HuH-7 (cell line): ENCODE results near the gene OSBPL7.
"Not testable (repeated sequence)": the region's sequence is repeated elsewhere in the genome, so short reads cannot be mapped to it uniquely, and the experiment has no call there.

Source experiments
- DNase-seq: peaks from one replicate; pipeline ENCODE4 v3.0.0; 2011; ENCODE audit warnings: low spot score

OSBPL7 gene

DNA sequence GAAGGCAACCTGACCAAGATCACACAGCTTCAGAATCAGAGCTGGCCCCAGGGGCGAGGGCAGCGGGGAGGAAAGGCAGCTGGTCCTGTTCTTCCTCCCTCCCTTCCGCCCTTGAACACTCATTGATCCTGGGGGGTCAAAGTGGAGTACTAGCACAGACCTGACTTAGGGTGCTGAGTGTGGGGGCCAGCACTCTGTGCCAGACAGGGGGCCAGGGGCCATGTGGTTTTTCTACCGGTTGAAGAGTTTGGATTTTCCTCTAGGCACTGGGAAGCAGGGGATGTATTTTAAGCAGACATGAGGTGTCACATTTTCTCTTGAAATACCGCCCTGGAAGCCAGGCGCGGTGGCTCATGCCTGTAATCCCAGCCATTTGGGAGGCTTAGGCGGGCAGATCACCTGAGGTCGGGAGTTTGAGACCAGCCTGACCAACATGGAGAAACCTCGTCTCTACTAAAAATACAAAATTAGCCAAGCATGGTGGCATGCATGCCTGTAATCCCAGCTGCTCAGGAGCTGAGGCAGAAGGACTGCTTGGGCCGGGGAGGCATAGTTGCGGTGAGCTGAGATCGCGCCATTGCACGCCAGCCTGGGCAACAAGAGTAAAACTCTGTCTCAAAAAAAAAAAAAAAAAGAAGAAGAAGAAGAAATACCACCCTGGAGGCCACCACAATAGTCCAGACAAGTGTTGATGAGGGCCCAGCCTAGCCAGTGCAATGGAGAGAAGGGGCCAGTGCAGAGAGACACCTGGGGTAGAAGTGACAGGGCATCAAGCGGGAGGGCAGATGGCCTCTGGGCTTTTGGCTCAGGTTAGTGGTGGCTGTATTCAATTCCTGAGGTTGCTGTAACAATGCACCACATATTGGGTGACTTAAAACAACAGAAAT lies 15.3 kb downstream of the OSBPL7 start:
- no peak for DNase-seq

DNA sequence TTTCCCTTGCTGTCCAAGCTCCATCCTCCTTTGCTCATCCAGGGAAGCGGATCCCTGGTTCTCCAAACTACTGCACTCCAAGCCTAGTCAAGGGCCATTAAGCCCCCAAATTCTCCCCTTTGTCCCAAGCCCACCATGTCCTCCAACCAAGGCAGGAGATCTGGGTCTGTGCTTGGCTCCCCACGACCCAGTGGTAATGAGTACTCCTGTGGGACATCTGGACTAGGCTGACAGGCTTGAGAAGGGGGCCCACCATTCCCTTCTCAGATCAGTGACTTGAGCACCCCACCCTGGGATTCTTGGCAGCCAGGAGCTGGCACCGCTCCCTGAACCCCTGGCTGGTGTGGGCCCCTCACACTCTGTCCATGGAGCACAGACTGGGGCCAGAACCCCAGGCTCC lies 17.1 kb downstream of the OSBPL7 start:
- DNase-seq = no peak

DNA sequence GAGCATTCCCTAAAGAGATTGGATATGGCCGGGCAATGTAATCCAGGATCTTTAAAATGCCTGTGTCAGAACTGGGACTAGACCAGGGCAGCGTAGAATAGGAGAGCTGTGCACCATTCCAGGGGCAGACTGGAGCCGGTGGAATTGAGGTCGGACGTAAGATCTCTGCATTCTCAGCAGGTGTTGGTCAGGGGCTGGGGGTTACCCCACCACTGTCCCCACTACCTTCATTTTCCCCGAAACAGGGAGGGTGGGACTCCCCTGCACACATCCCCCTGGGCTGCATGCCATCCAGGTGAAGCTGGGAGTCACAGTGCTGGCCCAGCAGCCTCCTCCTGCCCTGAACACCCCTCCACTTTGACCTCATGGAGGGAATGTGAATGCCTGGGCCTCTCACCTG lies 17.8 kb downstream of the OSBPL7 start:
- no peak for DNase-seq

DNA sequence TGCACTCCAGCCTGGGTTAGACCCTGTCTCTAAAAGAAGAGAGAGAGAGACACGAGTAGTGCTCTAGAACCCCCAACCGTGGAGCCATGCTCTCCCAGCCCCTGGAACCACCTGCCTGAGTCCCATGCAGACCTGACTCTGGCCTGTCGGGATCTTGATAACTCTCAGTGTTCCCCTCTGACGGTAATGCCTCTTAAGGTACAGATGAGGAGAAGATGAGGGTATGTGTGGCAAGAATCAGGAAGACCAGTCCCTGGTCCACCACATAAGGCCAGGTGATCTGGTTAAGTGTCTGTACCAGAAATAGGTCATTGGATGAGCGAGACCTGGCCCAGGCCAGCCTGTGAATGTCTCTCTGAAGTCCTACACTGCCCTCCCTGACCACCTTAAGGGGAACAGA lies 18.4 kb downstream of the OSBPL7 start:
- DNase-seq = no peak

DNA sequence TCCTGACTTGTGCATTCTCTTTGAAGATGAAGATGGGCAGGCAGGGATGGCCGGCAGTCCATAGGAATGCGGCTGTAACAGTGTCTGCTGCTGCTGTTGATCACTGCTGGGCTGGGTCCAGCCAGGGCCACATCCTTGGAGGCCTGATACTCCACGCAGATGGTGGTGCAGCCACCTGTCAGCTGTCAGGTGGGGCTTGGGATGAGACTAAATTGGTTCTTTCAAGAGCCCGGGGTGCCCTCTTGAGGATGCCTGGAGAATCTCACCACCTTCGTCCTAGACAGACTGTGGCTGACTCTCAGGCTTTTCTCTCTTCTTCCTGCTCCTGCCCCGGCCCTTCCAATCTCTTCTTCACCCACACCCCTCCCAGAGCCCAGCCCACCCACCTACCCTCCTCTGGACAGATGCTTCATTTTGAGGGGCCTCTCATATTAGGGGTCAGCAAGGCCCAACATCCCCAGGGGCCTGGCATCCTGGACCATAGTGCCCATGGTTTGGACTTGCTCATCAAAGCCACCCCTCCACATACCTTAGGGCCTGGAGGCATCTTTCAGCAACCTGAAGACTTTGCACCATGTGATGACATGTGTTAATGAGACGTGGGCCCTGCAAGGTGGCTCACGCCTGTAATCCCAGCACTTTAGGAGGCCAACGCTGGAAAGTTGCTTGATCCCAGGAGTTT lies 19.1 kb downstream of the OSBPL7 start:
- DNase-seq = peak; percentile 89

DNA sequence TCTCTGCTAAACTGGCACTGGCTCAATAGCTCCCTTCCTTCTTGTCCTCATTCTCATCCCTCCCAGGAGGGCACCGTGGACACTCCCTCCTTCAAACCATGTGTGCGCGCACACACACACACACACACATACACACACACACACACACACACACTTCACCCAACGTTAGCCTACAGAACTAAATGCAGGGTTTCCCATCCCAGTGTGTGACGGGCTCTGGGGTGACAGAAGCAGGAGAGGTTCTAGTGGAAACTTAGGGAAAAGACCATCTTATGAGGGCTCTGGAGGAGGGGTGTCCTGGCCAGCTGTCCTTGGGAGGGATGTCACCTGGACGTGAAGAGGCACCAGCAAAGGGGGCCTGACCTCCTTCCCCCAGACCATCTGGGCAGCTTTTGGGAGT lies 19.7 kb downstream of the OSBPL7 start:
- no peak for DNase-seq

DNA sequence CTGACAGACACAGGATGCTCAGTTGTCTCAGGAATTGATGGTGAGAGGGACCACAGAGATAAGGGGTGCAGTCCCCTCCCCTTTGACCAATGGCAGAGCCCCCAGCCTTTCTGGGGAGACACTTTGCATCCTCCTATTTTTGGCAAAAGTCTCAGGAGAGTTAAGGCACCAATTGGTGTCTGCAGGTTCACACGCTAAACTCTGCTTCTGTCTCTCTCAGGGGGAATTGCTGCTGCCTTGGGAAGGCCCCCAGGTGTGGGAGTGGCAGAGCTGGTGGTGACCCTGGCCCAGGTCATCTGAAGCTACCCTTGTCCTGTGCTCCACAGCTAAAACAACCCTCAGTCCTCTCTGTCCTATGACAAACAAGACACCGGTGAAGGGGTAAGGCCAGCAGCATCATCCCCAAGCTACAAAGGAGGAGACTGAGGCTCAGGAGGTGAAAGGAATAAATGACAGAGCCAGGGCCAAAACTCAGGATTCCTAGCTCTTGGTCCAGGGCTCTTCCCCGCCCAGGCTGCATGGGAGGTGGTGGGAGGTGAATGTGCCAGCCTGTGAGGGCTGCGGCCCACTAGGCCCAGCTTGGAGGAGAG lies 20.3 kb downstream of the OSBPL7 start:
- DNase-seq = no peak

DNA sequence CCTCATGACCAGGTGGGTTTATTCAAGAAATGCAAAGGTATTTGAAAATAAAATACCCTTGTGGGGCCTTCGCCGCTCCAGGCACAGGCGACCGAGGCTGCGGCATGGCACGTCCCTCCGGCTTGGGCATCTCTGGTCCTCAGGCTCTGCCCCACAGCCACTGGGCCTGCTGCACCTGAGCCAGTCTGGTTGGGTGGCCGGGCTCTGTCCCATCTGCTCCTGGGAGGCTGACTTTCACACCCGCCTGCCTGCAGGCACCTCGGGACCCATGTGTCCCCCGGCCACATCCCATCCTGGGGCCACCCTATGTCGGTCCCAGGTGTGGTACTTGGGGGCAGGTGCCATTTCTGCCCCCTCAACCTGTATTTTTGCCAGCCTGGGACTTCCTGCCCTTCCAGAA lies 20.9 kb downstream of the OSBPL7 start:
- DNase-seq = no peak

DNA sequence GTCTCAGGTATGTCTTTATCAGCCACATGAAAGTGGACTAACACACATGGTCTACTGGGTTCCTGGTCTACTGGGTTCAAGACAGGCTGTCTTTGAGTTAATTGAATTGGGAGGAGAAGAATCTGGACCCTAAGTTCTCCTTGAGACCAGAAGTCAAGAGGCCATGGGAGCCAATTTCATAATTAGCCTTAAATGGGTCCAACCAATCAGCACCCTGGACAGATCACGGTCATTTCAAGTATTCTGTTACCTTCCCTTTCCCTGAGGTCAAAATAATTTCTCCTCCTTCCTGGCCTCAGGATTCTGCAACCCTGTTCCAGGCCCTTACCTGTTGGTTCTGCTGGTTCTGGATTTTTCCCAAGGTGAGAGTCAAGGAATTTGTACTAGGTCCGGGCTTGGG lies 23.8 kb downstream of the OSBPL7 start:
- no peak for DNase-seq

DNA sequence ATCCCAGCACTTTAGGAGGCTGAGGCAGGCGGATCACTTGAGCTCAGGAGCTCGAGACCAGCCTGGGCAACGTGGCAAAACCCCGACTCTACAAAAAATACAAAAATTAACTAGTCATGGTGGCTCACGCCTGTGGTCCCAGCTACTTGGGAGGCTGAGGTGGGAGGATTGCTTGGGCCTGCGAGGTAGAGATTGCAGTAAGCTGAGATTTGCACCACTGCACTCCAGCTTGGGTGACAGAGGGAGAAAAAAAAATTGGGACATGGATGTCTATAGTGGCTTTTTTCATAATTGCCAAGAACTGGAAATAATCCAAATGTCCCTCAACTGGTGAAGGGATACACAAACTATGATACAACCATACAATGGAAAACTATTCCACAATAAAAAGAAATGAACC lies 28.6 kb downstream of the OSBPL7 start:
- DNase-seq = no peak

DNA sequence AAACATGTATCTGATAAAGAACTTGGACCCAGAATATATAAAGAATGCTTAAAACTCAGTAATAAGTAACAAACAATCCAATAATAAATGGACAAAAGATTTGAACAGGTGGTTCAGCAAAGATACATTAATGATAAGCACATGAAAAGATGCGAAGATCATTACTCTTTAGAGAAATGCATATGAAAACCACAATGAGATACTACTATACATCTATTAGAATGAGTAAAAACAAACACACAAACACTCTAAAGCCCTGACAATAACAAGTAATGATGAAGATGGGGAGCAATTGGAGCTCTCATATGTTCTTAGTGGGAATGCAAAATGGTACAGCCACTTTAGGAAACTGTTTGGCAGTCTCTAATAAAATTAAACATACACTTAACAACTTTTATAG lies 29.1 kb downstream of the OSBPL7 start:
- DNase-seq = no peak

DNA sequence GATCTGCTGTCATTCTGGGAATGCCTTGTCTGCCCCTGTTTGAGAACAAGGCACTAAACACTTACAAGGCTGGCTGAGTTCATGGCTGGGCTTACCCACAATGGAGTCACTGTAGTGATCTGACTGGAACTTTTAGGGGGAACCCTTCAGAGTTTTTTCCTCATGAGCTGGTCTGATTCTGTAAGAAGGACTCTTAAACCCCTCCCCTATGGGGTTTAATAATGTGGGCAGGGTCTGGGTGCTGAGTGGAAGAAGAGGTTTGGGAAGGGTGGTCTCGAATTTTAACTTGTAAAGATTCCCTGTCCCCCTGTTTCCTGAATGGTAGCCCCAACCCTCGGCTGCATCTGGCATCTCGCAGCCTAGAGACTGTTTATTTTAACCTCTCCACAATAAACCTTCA lies 30.6 kb downstream of the OSBPL7 start:
- no peak for DNase-seq

DNA sequence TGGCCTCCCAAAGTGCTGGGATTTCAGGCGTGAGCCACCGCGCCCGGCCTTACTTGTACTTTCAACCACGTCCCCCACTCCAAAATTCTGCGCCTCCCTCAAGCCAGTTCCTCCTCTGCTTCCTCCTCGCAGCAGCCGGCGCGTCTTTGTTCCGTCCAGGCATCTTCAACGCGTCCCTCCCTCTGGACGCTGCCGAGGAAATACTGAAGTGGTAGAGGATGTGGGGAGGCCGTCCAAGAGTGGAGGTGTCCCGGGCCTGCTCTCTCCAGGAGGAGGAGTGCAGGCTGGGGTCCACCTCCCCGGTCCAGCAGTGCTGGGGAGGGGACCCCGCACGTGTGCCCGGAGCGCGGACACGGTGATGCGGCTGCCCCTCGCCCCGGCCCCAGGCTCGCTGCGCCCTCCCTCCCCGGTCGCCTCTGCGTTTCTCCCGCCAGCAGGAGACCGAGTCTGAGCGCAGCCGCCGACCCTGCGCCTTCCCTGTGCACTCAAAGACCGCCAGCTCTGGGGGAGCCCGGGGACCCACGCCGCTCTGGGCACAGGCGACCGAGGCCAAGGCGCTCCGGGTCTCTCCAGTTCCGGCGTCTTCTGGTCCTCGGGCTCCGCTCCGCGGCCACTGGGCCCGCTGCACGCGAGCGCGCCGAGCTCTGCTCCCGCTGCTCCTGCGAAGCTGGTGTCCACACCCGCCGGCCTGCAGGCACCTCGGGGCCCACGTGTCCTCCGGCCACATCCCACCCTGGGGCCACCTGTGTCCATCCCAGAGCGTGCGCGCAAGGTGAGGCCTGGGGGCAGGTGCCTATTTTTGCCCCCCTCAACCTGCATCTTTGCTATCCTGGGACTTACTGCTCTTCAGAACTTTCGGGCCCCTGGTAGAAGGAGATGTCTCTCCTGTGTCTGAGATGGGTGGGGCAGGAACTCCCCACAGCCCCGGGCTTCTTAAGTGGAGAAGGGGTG lies 31.7 kb downstream of the OSBPL7 start:
- peak; percentile 40 for DNase-seq

DNA sequence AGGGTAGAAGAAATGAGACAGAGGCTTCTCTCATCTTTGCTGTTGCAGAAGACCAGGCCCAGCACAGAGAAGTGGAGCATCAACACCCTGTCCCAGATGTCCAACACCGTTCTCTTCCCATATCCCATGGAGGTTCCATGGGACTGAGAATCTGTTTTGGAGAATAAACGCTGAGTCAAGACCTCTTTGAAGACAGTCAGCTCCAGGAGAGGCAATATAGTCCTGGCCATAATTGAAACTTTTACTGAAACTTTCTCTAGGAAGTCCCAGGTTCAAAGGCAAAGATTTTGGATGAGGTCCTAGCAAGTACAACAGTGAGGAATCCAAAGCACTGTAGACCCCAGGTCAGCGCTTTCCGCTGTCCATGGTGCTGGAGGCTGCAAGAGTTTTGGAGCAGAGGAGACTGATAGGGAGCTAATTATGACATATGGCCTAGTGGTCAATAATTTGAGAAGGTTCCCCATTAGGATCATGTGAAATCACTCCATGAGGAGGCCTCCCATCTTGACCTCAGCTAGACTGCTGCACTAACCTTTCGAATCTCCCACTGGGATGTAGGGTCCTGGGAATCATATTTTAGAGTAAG lies 36.0 kb downstream of the OSBPL7 start:
- peak; percentile 74 for DNase-seq

DNA sequence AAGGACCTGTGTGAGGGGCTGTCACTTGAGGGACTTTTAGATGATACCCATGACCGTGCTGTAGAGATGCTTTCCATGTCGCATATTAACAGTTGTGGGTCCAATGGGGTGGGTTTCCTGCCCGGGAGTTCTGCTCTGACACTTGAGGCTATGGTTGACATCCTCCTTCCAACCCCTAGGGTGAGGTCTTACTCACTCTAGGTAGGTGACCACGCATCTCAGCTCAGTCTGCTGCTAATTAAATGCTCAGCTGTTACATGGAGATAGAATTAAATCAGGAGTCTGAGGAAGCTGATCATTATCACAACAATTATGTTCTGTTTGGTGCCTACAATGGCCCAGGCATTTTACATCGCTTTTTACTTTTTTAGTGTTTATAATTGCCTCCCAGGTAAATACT lies 40.2 kb downstream of the OSBPL7 start:
- no peak for DNase-seq

DNA sequence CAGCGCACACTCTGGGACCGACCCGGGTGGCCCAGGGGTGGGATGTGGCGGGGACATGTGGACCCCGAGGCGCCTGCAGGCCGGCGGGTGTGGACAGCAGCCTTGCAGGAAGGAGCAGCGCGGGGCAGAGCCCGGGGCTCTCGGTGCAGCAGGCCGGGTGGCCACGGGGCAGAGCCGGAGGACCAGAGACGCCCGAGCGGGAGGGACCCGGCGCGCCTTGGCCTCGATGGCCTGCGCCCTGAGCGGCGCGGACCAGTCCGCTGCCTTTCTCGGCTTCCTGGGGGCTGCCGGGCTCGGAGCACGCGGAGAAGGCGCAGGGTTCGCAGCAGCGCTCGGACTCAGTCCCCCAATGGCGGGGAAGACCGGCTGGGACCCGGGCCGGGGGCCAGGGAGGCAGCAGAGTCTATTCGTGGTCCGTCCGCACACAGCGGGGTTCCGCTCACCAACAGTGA lies 43.4 kb downstream of the OSBPL7 start:
- DNase-seq = no peak

DNA sequence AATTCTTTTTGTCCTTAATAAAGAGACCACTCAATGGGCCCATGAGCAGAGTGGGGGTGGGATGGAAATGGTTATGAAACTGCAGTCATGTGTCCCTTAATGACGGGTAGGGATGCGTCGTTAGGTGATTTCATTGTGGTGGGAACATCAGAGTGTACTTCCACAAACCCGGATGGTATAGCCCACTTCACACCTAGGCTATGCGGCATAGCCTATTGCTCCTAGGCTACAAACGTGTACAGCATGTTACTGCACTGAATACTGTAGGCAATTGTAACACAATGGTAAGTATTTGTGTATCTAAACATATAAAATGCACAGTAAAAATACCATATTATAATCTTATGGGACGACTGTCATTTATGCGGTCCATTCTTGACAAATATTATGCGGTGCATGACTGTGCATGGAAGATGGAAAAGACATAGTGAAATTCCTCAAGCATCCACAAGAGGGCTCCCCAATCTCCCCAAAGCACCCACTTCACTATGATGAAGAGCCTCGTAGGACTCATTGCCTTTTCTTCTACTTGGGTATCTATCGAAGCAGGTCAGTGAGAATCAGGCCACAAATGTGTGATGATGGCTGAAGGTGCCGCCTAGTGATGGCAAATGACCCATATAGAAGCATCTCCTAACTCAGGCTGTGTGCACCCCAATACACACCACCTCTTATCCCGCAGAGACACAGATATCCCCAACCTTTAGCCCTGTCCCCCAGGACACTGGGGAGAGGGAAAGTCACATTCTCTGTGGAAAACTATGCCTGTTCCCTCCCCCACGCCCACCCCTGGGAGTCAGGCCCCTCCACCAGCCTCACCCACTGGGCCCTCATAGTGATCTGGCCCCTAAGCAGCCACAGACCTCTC lies 45.0 kb downstream of the OSBPL7 start:
- DNase-seq = peak; percentile 71

DNA sequence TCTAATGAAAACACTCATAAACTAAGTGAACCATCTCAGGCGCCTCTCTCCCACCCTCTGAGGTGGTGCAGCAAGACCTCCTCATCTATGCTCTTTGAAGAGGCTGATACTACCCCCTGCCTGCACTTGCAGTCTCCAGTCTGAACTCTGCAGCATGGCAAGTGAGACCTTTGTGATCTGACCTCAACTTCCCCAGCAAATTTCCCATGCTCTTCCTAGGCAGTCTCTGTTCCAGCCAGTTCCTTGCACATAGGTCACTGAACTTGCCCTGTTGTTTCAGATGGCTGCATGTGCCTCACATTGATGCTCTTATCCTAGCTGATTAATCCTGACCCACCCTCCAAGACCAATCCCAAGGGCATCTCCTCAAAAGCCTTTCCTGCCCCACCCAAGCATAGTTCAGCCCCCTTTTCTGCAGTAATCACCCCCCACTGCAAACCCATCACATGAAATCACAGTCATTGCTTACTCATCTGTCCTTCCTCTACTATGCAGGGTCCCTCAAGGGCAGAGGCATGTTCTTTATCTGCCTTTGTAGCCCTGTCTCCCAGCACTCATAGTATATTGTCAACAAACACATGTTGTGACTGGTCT lies 46.5 kb downstream of the OSBPL7 start:
- DNase-seq = no peak

DNA sequence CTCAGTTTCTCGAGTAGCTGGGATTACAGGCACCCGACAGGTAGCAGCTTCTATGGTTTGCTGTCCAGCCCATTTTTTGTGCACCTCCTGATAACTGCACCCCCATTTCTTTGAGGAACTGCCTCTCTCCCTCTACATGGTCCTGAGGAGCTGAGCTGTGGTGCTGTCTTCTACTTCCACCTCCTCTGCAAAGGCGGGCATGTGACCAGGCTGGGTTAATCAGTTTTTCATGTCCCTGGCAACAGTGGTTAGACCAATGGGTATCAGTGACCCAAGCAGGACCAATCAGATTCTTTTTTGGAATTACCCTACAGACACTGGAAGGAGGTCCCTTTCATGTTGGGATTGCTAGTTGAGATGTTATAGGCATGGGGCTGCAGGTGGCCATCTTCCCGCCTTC lies 47.3 kb downstream of the OSBPL7 start:
- no peak for DNase-seq

DNA sequence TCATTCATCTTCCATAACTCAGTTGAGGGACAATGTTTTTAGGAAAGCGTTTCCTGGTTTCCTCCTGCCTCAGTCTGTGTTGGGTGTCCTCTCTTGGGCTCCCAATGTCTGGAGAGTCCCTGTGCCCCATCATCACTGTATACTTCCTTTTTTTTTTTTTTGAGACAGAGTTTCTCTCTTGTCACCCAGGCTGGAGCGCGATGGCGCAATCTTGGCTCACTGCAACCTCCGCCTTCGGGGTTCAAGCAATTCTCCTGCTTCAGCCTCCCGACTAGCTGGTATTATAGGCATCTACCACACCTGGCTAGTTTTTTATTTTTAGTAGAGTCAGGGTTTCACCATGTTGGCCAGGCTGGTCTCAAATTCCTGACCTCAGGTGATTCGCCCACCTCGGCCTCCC lies 47.9 kb downstream of the OSBPL7 start:
- not testable (repeated sequence) for DNase-seq
